GM12864 (cell line): ENCODE measurements around the gene KIAA1671.
"Not testable (repeated sequence)": the region's sequence is repeated elsewhere in the genome, so short reads cannot be mapped to it uniquely, and the experiment has no call there.

Source experiments
- DNase-seq: peaks from one replicate; pipeline ENCODE4 v3.0.0-alpha.2; 2011; ENCODE audit warnings: low read depth
- H3K4me3 ChIP-seq: 2 replicates; pipeline ENCODE4 v1.5.1; 2011; ENCODE audit warnings: mild to moderate bottlenecking, low read depth, low read length, control low read depth
- TF ChIP-seq, protein P1 (sequence below): IDR thresholded peaks from 2 replicates; pipeline ENCODE4 v1.5.1; 2011; ENCODE audit warnings: low read depth, mild to moderate bottlenecking, moderate library complexity, low read length, control low read depth, inconsistent platforms; ENCODE audit errors: missing control alignments

The KIAA1671 gene

DNA sequence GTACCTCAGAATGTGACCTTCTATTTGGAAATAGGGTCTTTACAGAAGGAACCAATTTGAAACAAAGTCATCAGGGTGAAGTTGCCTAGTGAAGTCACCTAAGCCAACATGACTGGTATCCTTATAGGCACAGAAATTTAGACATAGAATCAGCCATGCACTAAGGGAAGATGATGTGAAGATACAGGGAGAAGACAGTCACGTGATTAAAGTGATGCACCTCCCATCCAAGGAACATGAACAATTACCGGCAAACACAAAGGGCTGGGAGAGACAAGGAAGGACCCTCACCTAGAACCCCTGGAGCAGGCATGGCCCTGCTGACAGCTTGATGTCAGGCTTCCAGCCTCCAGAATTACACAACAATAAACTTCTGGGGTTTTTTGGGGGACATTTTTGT is 263.7 kb downstream of the KIAA1671 start:
- H3K4me3 ChIP-seq: no peak overlapping the region
- no peak for DNase-seq
- TF ChIP-seq, protein P1, sequence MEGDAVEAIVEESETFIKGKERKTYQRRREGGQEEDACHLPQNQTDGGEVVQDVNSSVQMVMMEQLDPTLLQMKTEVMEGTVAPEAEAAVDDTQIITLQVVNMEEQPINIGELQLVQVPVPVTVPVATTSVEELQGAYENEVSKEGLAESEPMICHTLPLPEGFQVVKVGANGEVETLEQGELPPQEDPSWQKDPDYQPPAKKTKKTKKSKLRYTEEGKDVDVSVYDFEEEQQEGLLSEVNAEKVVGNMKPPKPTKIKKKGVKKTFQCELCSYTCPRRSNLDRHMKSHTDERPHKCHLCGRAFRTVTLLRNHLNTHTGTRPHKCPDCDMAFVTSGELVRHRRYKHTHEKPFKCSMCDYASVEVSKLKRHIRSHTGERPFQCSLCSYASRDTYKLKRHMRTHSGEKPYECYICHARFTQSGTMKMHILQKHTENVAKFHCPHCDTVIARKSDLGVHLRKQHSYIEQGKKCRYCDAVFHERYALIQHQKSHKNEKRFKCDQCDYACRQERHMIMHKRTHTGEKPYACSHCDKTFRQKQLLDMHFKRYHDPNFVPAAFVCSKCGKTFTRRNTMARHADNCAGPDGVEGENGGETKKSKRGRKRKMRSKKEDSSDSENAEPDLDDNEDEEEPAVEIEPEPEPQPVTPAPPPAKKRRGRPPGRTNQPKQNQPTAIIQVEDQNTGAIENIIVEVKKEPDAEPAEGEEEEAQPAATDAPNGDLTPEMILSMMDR: no peak

DNA sequence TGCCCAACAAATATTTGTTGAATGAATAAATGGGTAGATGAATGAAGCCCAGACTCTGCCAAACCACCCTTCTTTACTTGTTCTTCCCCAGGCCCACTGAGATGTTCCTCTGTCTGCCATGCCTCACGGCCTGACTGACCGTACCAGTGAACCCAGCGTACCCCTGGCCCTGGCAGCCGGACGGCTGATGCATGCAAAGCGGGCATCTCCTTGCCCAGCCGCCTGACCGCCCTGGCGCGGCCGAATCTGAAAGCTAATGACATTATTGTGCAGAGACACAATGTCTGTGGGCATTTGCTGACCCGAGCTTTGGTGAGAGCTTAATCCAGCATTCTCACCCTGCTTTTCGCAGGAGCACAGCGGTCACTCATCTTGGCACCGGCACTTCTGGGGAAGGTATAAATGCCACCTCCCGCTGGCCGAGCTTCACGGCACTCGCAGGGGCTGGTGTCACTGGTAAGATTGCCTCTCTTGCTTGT is 266.7 kb downstream of the KIAA1671 start, which contains the start of gene CRYBB2:
Gene CRYBB2, plus strand, starts transcription at position 429 of the 479 bp plus-strand sequence. CDS start 1,791 bp downstream, outside the sequence.
- no peak within 1 kb of the TSS for H3K4me3 ChIP-seq
- DNase-seq: no peak
- TF ChIP-seq, protein P1: no peak

DNA sequence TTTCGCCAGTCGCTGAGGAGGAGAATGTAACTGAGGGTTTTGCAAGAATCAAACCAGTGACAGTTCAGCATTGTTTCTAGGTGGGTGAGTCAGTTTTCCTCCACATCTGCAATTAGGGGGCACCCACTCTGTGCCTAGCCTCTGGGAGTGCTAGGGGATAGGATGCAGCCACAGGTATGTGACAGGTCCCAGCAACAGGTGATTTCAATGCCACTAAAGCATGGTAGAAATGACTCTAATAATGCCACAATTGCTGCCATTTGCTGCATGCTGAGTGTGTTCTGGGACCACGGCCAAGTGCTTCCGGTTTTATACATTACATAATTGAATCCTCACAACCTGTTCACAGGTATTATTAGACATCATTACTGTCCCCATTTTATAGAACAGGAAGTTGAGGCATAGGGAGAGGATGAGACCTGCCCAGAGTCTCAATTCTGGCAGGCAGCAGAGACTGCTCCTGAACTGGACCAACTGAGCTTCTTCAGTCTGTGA is 267.5 kb downstream of the KIAA1671 start:
- H3K4me3 ChIP-seq: no peak overlapping the region
- TF ChIP-seq, protein P1: no peak
- DNase-seq: no peak

DNA sequence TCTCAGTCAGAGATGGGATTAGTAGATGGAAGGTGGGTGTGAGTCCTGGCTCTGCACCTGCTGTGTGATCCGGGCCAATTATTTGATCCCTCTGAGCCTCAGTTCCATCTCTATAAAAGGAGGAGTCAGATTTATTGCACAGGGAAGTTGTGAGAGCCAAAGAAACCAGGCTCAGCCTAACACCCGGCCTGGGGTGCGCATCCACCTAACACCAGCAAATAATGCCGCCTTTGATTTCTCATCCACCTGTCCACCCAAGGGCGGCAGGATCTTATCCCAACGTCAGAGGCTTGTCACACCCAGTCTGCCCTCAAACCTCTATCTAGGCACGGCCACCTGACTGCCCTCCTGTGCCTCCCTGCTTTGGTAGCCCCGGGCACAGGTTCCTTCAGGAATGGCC is 269.3 kb downstream of the KIAA1671 start:
- TF ChIP-seq, protein P1: no peak
- DNase-seq: no peak
- no peak overlapping the region for H3K4me3 ChIP-seq

DNA sequence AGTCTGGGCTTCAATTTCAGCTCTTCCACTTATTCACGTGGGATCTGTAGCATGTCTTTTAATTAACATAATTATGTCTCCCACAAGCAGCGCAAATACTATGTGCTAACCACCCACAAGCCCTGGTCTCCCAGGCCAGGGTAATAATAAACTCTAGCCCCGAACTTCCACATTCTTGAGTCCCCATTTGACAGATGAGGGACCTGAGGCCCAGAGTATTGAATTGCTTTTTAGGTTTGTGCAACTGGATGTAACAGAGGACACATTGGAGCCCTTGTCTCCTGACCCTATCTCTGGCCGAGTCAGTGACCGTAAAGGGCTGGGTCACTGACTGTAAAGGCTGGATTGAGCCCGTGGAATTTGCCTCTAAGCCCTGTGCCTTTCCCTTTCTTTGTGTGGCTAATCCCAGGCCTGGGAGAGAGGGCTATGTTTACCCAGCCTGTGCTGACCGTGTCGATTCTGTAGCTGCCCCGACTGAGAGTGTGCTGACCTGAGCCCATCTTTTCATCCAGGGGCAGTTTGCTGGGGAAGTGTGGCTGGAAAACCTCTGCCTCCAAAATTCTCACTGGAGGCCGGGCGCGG is 270.8 kb downstream of the KIAA1671 start:
- no peak for DNase-seq
- TF ChIP-seq, protein P1: no peak
- H3K4me3 ChIP-seq: no peak overlapping the region

DNA sequence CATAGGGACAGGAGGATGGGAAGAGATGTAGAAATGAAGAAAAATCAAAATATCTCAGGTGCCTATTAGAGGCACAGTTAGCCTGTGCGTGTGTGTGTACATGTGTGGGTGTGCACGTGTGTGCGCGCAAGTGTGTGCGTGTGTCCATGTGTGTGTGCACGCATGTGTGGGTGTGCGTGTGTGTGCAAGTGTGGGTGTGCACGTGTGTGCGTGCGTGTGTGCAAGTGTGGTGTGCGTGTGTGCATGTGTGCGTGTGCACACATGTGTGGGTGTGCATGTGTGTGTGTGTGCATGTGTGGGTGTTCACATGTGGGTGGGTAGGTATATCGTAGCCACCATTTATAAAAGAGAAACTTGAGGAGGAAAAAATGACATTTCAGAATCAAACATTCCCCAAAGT is 276.3 kb downstream of the KIAA1671 start:
- DNase-seq: no peak
- H3K4me3 ChIP-seq: no peak overlapping the region
- TF ChIP-seq, protein P1: no peak

DNA sequence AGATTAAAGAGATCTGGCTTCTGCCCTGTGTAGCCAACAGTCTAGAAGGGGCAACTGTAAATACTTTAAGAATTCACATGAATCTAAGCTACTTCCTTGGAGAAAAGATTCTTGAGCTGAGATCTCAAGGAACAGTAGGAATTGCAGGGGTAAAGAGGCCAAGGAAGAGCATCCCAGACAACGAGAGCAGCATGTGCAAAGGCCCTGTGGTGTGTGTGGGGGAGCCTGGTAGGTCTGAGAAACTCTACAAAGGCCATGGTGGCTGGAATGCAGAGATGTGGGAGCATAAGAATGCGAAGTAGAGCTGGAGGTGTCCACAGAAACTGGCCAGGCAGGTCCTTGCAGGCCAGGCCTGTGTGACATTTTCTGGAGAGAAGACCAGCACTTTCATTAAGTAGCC is 278.2 kb downstream of the KIAA1671 start:
- not testable (repeated sequence) for H3K4me3 ChIP-seq

More for the DNA sequence above, 278.2 kb downstream of the KIAA1671 start:
- not testable (repeated sequence) for DNase-seq
